ENCODE data around the gene GALNT2. TPM values are rescaled to one million over a fixed set of nuclear protein-coding genes. Genes with fewer than 3 reads are reported as not detected.

GALNT2 gene
- total and polyA plus RNA-seq, 9 of the 15 experiments (the other 6 are each of a cell fraction or from before 2014, with no cell fraction given) = 1.6 to 106 (median 51.9) TPM

- no peak for TF ChIP-seq GABPB2 (CRISPR knock-in tag; conservative IDR thresholded peaks at IDR 0.05)
- TF ChIP-seq DIDO1 (tag; IDR thresholded peaks at IDR 0.05; ENCODE audit: low read depth) = no peak
- no peak for TF ChIP-seq MCM5 (IDR thresholded peaks at IDR 0.05; ENCODE audit: low read depth)
- no peak for TF ChIP-seq MITF (IDR thresholded peaks at IDR 0.05)
- peak; percentile 14; the same call in 1 of the 2 replicates for TF ChIP-seq NFRKB (IDR thresholded peaks at IDR 0.05; ENCODE audit: low read depth)
- TF ChIP-seq, protein P1, sequence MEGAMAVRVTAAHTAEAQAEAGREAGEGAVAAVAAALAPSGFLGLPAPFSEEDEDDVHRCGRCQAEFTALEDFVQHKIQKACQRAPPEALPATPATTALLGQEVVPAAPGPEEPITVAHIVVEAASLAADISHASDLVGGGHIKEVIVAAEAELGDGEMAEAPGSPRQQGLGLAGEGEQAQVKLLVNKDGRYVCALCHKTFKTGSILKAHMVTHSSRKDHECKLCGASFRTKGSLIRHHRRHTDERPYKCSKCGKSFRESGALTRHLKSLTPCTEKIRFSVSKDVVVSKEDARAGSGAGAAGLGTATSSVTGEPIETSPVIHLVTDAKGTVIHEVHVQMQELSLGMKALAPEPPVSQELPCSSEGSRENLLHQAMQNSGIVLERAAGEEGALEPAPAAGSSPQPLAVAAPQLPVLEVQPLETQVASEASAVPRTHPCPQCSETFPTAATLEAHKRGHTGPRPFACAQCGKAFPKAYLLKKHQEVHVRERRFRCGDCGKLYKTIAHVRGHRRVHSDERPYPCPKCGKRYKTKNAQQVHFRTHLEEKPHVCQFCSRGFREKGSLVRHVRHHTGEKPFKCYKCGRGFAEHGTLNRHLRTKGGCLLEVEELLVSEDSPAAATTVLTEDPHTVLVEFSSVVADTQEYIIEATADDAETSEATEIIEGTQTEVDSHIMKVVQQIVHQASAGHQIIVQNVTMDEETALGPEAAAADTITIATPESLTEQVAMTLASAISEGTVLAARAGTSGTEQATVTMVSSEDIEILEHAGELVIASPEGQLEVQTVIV (CRISPR knock-in tag; IDR thresholded peaks at IDR 0.05; ENCODE audit: borderline replicate concordance) = no peak
- TF ChIP-seq GTF2E2 (tag; IDR thresholded peaks at IDR 0.05) = no peak
- 0 out of 2 replicates have a peak, but pooled peaks have one; percentile 81 for TF ChIP-seq ZBTB49 (CRISPR knock-in tag; IDR thresholded peaks at IDR 0.05; ENCODE audit: borderline replicate concordance)
- TF ChIP-seq ESRRB (CRISPR knock-in tag; IDR thresholded peaks at IDR 0.05; ENCODE audit: borderline replicate concordance) = no peak
- TF ChIP-seq CUX1 (CRISPR knock-in tag; IDR thresholded peaks at IDR 0.05) = no peak
- peak; percentile 9 for TF ChIP-seq SAP30 (IDR thresholded peaks at IDR 0.05; ENCODE audit: borderline replicate concordance, insufficient read depth, low read depth, low read length, poor library complexity, severe bottlenecking)
- no peak for TF ChIP-seq SMARCB1 (IDR thresholded peaks at IDR 0.05; ENCODE audit: insufficient read length, low read depth)
These were observed 1.5 kb downstream of the GALNT2 start (continued) for GRCh38 chr1:230068621-230068873.

Measured in K562 (cell line).